Mammary epithelial cell (primary cell): ENCODE data around the gene BSPRY.
A peak's percentile ranks its signal among the peaks of the same experiment; 100 is the strongest.

ENCODE experiments used
- CTCF ChIP-seq, 2 donors: IDR thresholded peaks in 1 of 2; conservative IDR thresholded peaks in 1 of 2; 2 replicates each; pipeline ENCODE4 v1.5.1; 2011 to 2012; ENCODE audit warnings: inconsistent platforms in 2 of 2, low read length in 2 of 2, mild to moderate bottlenecking in 2 of 2, control low read depth in 1 of 2, low read depth in 1 of 2; ENCODE audit not compliant: insufficient read depth in 1 of 2; ENCODE audit errors: extremely low read depth in 1 of 2
- EZH2 ChIP-seq: IDR thresholded peaks from 2 replicates; pipeline ENCODE4 v1.6.1; 2012; ENCODE audit warnings: low read length, inconsistent platforms, borderline replicate concordance

GRCh38 chr9:113309204-113309813 lies 40.0 kb upstream of the BSPRY start:
- TF ChIP-seq CTCF (conservative IDR thresholded peaks at IDR 0.05 in 1 of 2, IDR thresholded peaks at IDR 0.05 in 1 of 2; ENCODE audit: extremely low read depth in 1 of 2, insufficient read depth in 1 of 2, low read depth in 1 of 2, low read length in 2 of 2) = peak; percentile 75 to 78
- no peak for TF ChIP-seq EZH2
